T47D (cell line): ENCODE data around the gene KCNAB1.

Source experiments
- DNase-seq, 2 experiments: peaks; one replicate each; pipeline versions ENCODE4 v3.0.0 to v3.0.0-alpha.2; 2011 to 2012; ENCODE audit warnings: low read depth in 1 of 2, low spot score in 1 of 2
- JUND ChIP-seq: IDR thresholded peaks from 2 replicates; pipeline ENCODE4 v1.6.1; 2012; ENCODE audit warnings: low read depth
- in situ Hi-C: cut with HindIII; loops from 2 replicates; pipeline ENCODE4 v1.10.0; 2016; ENCODE audit warnings: low sequenced_read_pairs, low pct_unique_long_range_greater_than_20kb

Gene KCNAB1

GRCh38 chr3:156390846-156391245, 270.5 kb downstream of the KCNAB1 start:
- in situ Hi-C loops: no loop called here
- no peak for DNase-seq
- TF ChIP-seq JUND: no peak

GRCh38 chr3:156395961-156396710, 275.8 kb downstream of the KCNAB1 start:
- DNase-seq: no peak
- TF ChIP-seq JUND: no peak
- in situ Hi-C loops: no loop called here

- TF ChIP-seq JUND: no peak
- no peak for DNase-seq
- in situ Hi-C loops: no loop called here
These were observed 276.5 kb downstream of the KCNAB1 start for GRCh38 chr3:156396851-156397250.

- in situ Hi-C loops: no loop called here
These were observed 277.2 kb downstream of the KCNAB1 start for GRCh38 chr3:156397534-156397933.

GRCh38 chr3:156400062-156400461, 279.7 kb downstream of the KCNAB1 start:
- no peak for DNase-seq
- no peak for TF ChIP-seq JUND
- in situ Hi-C loops: no loop called here

More at GRCh38 chr3:156397534-156397933, 277.2 kb downstream of the KCNAB1 start:
- DNase-seq: no peak
- TF ChIP-seq JUND: no peak

GRCh38 chr3:156400735-156401134, 280.4 kb downstream of the KCNAB1 start:
- no peak for TF ChIP-seq JUND
- DNase-seq: no peak
- in situ Hi-C loops: no loop called here

GRCh38 chr3:156404217-156404616, 283.8 kb downstream of the KCNAB1 start:
- no peak for DNase-seq
- TF ChIP-seq JUND: no peak
- in situ Hi-C loops: no loop called here

- no peak for TF ChIP-seq JUND
- in situ Hi-C loops: no loop called here
- DNase-seq: no peak
These were observed 286.0 kb downstream of the KCNAB1 start for GRCh38 chr3:156406393-156406792.

- in situ Hi-C loops: no loop called here
- no peak for DNase-seq
These were observed 287.3 kb downstream of the KCNAB1 start for GRCh38 chr3:156407617-156408225.

GRCh38 chr3:156409694-156410093, 289.3 kb downstream of the KCNAB1 start:
- no peak for DNase-seq
- TF ChIP-seq JUND: no peak
- in situ Hi-C loops: no loop called here

More at GRCh38 chr3:156407617-156408225, 287.3 kb downstream of the KCNAB1 start:
- no peak for TF ChIP-seq JUND

- in situ Hi-C loops: no loop called here
These were observed 292.2 kb downstream of the KCNAB1 start for GRCh38 chr3:156412600-156412999.

GRCh38 chr3:156413293-156413892, 293.0 kb downstream of the KCNAB1 start:
- in situ Hi-C loops: no loop called here
- TF ChIP-seq JUND: no peak
- DNase-seq: no peak

More at GRCh38 chr3:156412600-156412999, 292.2 kb downstream of the KCNAB1 start:
- no peak for TF ChIP-seq JUND
- peak in 1 of 2 experiments; percentile 66 for DNase-seq

GRCh38 chr3:156416846-156417558, 296.6 kb downstream of the KCNAB1 start:
- no peak for TF ChIP-seq JUND
- in situ Hi-C loops: no loop called here
- no peak for DNase-seq
